ENCODE measurements around the gene SYAP1.
"Not testable (repeated sequence)": the region's sequence is repeated elsewhere in the genome, so short reads cannot be mapped to it uniquely, and the experiment has no call there.

The SYAP1 gene

GRCh38 chrX:16722481-16722880, 3.1 kb downstream of the SYAP1 start:
- FAIRE-seq = no peak
- DNase-seq (ENCODE audit: low spot score) = no peak

DNA sequence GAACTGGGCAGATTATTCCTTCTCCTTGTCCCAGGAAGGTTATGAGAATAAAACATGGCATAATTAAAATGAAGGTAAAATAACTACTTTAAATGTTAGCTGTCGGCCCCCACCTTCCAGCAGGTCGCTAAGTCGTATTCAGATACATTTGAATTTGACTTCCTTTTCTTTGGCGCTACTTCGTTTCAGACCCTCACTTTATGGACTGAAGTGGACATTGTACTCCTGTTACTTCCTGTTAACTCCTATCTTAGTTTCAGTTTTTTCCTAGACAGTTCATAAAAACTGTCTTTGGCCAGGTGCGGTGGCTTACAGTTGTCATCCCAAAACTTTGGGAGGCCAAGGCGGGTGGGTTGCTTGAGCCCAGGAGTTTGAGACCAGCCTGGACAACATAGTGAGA, 5.7 kb downstream of the SYAP1 start:
- DNase-seq (ENCODE audit: low spot score) = no peak
- FAIRE-seq = no peak

GRCh38 chrX:16726347-16726988, 7.1 kb downstream of the SYAP1 start:
- not testable (repeated sequence) for DNase-seq (ENCODE audit: low spot score); FAIRE-seq

- no peak for FAIRE-seq
- no peak for DNase-seq (ENCODE audit: low spot score)
Observed at GRCh38 chrX:16727637-16728036, 8.2 kb downstream of the SYAP1 start.

- FAIRE-seq (no peak), DNase-seq (ENCODE audit: low spot score) (no peak)
Observed at GRCh38 chrX:16730450-16730849, 11.0 kb downstream of the SYAP1 start.

GRCh38 chrX:16733013-16733412, 13.6 kb downstream of the SYAP1 start:
- DNase-seq (ENCODE audit: low spot score) = no peak
- FAIRE-seq = no peak

DNA sequence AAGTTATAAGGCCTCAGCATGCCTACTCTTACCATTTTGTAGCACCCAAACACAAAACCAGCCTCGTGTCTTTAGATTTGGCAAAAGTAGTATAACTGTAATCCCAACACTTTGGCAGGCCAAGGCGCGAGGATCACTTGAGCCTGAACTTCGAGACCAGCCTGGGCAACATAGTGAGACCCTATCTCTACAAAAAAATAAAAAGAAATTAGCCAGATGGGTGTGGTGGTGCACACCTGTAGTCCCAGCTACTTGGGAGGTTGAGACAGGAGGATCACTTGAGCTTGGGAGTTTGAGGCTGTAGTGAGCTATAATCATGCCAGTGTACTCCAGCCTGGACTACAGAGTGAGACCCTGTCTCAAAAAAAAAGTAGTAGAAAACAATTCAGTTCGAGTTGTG, 17.6 kb downstream of the SYAP1 start:
- DNase-seq (ENCODE audit: low spot score) = no peak
- FAIRE-seq = no peak

DNA sequence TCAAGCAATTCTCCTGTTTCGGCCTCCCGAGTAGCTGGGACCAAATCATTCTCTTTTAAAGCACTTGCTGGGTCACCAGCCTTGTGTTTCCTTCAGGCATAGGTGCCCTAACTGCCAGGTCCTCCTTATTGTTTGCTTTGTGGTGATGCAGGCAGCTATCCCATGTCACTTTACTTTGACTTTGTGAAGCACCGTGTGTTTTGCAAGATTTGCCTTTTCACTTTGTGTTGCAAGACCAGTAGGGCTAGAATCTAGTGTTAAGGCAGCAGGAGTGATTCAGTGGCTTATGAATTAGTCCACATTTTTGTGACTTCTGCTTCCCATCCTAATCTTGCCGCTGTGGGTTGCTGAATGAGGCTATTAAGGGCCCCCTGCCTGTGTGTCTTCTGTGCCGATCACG, 20.2 kb downstream of the SYAP1 start:
- FAIRE-seq (no peak), DNase-seq (ENCODE audit: low spot score) (no peak)

DNA sequence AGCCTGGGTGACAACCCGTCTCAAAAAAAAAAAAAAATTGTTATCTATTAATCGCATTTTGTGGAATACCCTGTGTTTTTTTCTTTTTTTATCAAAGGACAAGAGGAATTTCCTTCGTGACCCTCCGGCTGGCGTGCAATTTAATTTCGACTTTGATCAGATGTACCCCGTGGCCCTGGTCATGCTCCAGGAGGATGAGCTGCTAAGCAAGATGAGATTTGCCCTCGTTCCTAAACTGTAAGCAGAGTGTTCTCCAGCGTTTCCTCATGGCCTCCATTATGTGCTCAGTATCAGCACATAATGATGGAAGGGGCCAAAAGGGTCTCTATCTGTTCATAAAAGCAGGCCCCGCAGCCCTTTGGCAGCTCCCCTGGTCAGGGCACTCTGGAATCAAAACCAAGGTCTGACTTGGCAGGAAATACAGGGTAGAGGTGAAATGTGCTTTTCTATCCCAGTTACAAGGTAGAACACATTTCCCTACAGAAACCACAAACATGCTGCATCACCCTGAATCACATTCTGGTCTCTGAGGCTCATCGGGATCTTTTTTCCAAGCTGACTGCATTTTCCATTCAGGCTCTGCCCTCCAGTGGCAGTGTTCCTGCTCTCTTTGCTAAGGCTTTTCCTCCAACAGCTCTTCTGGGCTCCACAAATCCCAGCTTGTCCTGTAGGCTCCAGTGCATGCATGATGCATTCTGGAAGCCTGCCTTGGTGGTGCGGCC, 24.4 kb downstream of the SYAP1 start:
- DNase-seq (ENCODE audit: low spot score) (no peak), FAIRE-seq (no peak)

- FAIRE-seq (no peak), DNase-seq (ENCODE audit: low spot score) (no peak)
Observed at GRCh38 chrX:16745102-16745501, 25.7 kb downstream of the SYAP1 start.

DNA sequence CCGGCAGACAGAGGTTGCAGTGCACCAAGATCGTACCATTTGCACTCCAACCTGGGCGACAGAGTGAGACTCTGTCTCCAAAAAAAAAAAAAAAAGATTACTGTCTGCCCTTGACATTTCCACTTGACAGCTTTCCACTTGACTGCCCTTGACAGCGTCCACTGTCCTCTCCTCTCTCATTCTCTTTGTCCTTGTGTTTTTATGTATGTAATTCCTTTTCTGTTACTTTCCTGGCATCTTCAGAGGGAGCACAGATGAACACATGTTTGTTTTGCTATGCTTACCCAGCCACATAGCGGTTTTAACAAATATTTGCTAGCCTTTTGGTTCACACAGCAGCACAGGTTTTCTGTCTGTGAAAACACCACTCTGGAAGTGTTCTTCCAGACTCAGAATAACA, 26.2 kb downstream of the SYAP1 start:
- FAIRE-seq (no peak), DNase-seq (ENCODE audit: low spot score) (no peak)

- DNase-seq (ENCODE audit: low spot score) = no peak
- no peak for FAIRE-seq
Observed at GRCh38 chrX:16748425-16748824, 29.0 kb downstream of the SYAP1 start.

GRCh38 chrX:16750136-16750535, 30.7 kb downstream of the SYAP1 start:
- DNase-seq (ENCODE audit: low spot score) (no peak), FAIRE-seq (no peak)

DNA sequence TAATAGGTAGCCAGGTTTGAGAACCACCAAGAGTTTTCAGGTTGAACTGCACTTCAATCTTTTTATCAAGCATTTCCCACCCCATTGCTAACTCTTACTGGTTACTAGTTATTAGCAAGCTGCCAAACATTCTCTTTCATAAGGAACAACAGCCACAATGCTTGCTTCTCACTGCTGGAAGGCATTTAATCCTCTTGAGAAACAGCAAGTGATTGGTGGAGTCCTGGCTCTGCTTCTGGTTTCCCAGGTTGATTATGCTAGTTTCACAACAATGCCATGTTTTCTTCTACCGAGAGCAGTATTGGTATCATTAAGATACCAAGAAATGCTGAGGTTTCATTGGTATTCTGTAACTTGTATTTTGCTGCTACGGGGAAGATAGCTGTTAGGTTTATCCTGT, 34.6 kb downstream of the SYAP1 start:
- no peak for FAIRE-seq

GRCh38 chrX:16756724-16757123, 37.3 kb downstream of the SYAP1 start:
- FAIRE-seq (no peak), DNase-seq (ENCODE audit: low spot score) (no peak)

More for the DNA sequence above, 34.6 kb downstream of the SYAP1 start:
- DNase-seq (ENCODE audit: low spot score) = no peak

- FAIRE-seq = not testable (repeated sequence)
Observed at GRCh38 chrX:16761500-16761899, 42.1 kb downstream of the SYAP1 start.

GRCh38 chrX:16762579-16762978, 43.2 kb downstream of the SYAP1 start:
- FAIRE-seq (no peak), DNase-seq (ENCODE audit: low spot score) (no peak)

More at GRCh38 chrX:16761500-16761899, 42.1 kb downstream of the SYAP1 start:
- not testable (repeated sequence) for DNase-seq (ENCODE audit: low spot score)

DNA sequence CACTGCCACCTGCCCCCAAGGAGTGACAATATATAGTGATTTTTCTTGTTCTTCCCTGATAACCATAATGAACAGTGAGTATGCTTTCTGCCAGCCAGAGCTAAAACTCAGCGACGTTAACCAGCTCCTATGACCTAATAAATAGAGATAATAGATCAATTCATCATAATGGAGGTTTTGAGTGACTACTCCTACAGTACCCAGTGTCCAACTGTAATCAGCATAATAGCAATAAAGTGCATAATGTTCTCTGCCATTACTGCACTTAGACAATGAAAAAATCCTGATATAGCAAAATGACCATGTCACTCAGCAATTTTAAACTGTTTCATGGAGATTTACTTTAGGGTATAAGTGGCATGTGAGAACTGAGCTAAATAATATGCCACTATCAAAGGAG, 46.2 kb downstream of the SYAP1 start:
- no peak for DNase-seq (ENCODE audit: low spot score)
- no peak for FAIRE-seq

- DNase-seq (ENCODE audit: low spot score) (no peak), FAIRE-seq (no peak)
Observed at GRCh38 chrX:16770970-16771482, 51.6 kb downstream of the SYAP1 start.

GRCh38 chrX:16771483-16772398, 52.3 kb downstream of the SYAP1 start:
- no peak for FAIRE-seq
- DNase-seq (ENCODE audit: low spot score) = no peak

- DNase-seq (ENCODE audit: low spot score) (no peak), FAIRE-seq (no peak)
Observed at GRCh38 chrX:16772460-16772859, 53.0 kb downstream of the SYAP1 start.

- FAIRE-seq (no peak), DNase-seq (ENCODE audit: low spot score) (no peak)
Observed at GRCh38 chrX:16774746-16775145, 55.3 kb downstream of the SYAP1 start.
